ENCODE data around the gene WWOX. TPM values are rescaled to one million over a fixed set of nuclear protein-coding genes. Genes with fewer than 3 reads are reported as not detected.
A peak's percentile ranks its signal among the peaks of the same experiment; 100 is the strongest.

The WWOX gene
- total RNA-seq, 1 donor from 2014 or later, result 12.6 TPM

DNA sequence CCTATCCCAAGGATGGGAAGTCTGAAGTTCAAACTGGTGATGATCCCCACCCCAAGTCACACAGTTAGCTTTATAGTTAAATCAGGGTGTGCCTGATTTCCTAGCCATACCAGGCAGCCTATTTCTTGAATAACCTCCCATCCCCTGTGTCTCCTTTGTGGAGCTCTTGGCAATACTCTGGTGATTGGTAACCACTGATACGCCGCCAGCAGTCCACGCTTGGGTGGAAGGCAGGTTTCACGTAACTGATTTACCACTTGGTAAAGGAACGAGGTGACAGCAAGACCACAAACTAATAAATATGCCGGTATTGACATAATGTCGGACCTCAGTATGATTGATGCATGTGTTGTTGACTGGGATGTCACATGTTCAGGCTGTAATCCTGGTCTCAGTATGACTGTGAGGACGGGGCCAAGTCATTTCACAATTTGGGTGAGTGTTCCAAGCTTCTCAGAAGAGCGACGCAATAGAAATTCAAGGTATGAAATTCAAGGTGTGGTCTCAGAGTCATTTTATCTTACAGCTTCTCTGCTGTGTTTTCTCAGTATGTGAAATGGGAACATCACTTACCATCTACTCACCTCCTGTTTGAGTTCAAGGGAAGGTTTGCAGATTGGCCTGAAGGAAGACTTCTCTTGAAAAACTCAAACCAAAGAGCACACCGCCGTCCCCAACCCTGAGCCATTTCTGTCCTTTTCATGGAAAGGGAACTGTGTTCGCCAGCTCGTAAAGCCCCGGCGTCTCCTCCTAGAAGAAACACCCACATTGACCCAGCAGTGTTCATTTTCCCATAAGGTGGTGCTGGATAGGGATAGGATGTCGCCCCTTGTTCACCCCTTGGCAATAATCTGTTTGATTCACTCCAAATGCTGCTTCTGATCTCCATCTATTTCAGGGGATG lies 678.9 kb downstream of the WWOX start:
- Histone ChIP-seq H3K4me3 (ENCODE audit: low read depth, low read length) (no peak overlapping the region), H3K27me3 (ENCODE audit: control insufficient read depth, insufficient read depth, low read length) (no peaks in the 10 kb centered on the region), H3K36me3 (ENCODE audit: control insufficient read depth, insufficient read depth, low read length) (no peaks in the 10 kb centered on the region)
- no peak for TF ChIP-seq CTCF (IDR thresholded peaks at IDR 0.05; ENCODE audit: insufficient read depth, low read length, severe bottlenecking)
- FAIRE-seq, result no peak
- DNase-seq (ENCODE audit: low read depth), result no peak

- no peak for DNase-seq (ENCODE audit: low read depth)
- FAIRE-seq, result no peak
- no peak for TF ChIP-seq CTCF (IDR thresholded peaks at IDR 0.05; ENCODE audit: insufficient read depth, low read length, severe bottlenecking)
- H3K36me3 ChIP-seq (ENCODE audit: control insufficient read depth, insufficient read depth, low read length), result no peaks in the 10 kb centered on the region
- no peaks in the 10 kb centered on the region for H3K27me3 ChIP-seq (ENCODE audit: control insufficient read depth, insufficient read depth, low read length)
- no peak overlapping the region for H3K4me3 ChIP-seq (ENCODE audit: low read depth, low read length)
Measured at GRCh38 chr16:78780808-78781207, 681.4 kb downstream of the WWOX start.

GRCh38 chr16:78782572-78782971 lies 683.1 kb downstream of the WWOX start:
- DNase-seq (ENCODE audit: low read depth) (no peak), FAIRE-seq (no peak)
- Histone ChIP-seq H3K27me3 (ENCODE audit: control insufficient read depth, insufficient read depth, low read length) (no peaks in the 10 kb centered on the region), H3K4me3 (ENCODE audit: low read depth, low read length) (no peak overlapping the region), H3K36me3 (ENCODE audit: control insufficient read depth, insufficient read depth, low read length) (no peaks in the 10 kb centered on the region)
- TF ChIP-seq CTCF (IDR thresholded peaks at IDR 0.05; ENCODE audit: insufficient read depth, low read length, severe bottlenecking), result no peak

DNA sequence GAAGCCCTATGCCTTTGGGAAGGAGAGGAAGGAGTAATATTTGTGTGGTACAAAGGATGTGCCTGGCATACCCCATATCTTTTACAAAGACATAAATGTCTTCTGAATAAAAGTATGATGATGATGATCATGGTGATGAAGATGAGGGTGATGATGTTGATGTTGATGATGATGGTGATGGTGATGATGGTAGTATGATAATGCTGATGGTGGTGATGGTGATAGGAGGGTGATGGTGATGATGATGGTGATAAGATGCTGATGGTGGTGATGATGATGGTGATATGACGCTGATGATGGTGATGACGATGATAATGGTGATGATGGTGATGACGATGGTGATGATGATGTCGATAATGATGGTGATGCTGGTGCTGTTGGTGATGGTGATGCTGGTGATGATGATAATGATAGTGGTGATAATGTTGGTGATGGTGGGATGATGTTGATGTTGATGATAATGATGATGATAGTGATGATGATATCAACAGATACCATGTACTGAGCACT lies 684.2 kb downstream of the WWOX start:
- Histone ChIP-seq H3K4me3 (ENCODE audit: low read depth, low read length) (no peak overlapping the region), H3K36me3 (ENCODE audit: control insufficient read depth, insufficient read depth, low read length) (no peaks in the 10 kb centered on the region), H3K27me3 (ENCODE audit: control insufficient read depth, insufficient read depth, low read length) (no peaks in the 10 kb centered on the region)
- DNase-seq (ENCODE audit: low read depth), result no peak
- TF ChIP-seq CTCF (IDR thresholded peaks at IDR 0.05; ENCODE audit: insufficient read depth, low read length, severe bottlenecking), result no peak
- FAIRE-seq, result no peak

DNA sequence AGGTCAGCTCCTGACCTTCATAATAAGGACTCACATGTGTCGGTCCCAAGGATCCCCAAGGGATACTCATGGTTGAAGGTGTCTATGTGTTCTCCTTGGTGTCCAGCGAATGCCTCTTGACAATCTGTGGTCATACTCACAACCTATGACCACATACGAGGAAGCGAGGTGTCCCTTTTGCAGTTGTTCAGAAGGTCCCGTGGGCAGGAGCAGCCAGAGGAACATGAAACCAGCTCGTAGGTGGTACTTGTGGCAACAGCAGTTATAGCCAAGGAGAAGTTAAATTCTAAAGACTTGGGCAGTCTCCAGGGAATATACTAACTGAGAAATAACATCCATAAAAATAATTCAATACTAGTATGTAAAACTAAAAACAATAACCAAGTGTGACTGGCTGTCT lies 685.3 kb downstream of the WWOX start:
- TF ChIP-seq CTCF (IDR thresholded peaks at IDR 0.05; ENCODE audit: insufficient read depth, low read length, severe bottlenecking), result no peak
- Histone ChIP-seq H3K4me3 (ENCODE audit: low read depth, low read length) (no peak overlapping the region), H3K36me3 (ENCODE audit: control insufficient read depth, insufficient read depth, low read length) (no peaks in the 10 kb centered on the region), H3K27me3 (ENCODE audit: control insufficient read depth, insufficient read depth, low read length) (no peaks in the 10 kb centered on the region)
- peak; percentile 36 for FAIRE-seq
- no peak for DNase-seq (ENCODE audit: low read depth)

Data from bronchial epithelial cell (primary cell).